H1 (cell line): ENCODE data around the gene PRRX2. TPM values are rescaled to one million over a fixed set of nuclear protein-coding genes. Genes with fewer than 3 reads are reported as not detected.

ENCODE experiments used
- CTCF ChIA-PET: fragments of 300-600 bp; sonication (Branson Sonifier 250); formaldehyde crosslinking; loops from one replicate; lab custom pipeline; 2021; ENCODE audit not compliant: partially characterized antibody; lab: Charles Lee
- POLR2A ChIA-PET: fragments of 300-600 bp; sonication (Branson Sonifier 250); formaldehyde crosslinking; loops from one replicate; lab custom pipeline; 2021; ENCODE audit warnings: inconsistent platforms; ENCODE audit not compliant: partially characterized antibody; lab: Charles Lee
- DNase-seq, 2 experiments: peaks; one replicate each; pipeline versions ENCODE4 v3.0.0 to v3.0.0-alpha.2; 2010 to 2022; ENCODE audit warnings: low spot score in 2 of 2, low read depth in 1 of 2, mixed read lengths in 1 of 2
- FAIRE-seq: peaks from 2 replicates; lab custom pipeline; 2011; peaks lifted over from hg19 to GRCh38; lab: Jason Lieb, UNC
- H2AFZ ChIP-seq: 2 replicates; pipeline ENCODE4 v1.8.1; 2012; ENCODE audit warnings: low read length, inconsistent platforms
- H2AK5ac ChIP-seq: 2 replicates; pipeline ENCODE4 v1.6.1; 2013; ENCODE audit warnings: low read depth, low read length
- H2BK120ac ChIP-seq: replicated peaks from 2 replicates; pipeline ENCODE3; 2013; ENCODE audit warnings: low read depth, low read length, inconsistent platforms
- H2BK12ac ChIP-seq: 2 replicates; pipeline ENCODE4 v1.6.1; 2013; ENCODE audit warnings: low read depth, low read length
- H2BK15ac ChIP-seq: 2 replicates; pipeline ENCODE4 v1.6.1; 2013; ENCODE audit warnings: low read length
- H2BK20ac ChIP-seq: 2 replicates; pipeline ENCODE4 v1.6.1; 2013; ENCODE audit warnings: low read length
- H2BK5ac ChIP-seq: 2 replicates; pipeline ENCODE4 v1.6.1; 2013; ENCODE audit warnings: low read depth, low read length
- H3K14ac ChIP-seq: 2 replicates; pipeline ENCODE4 v1.6.1; 2013; ENCODE audit warnings: inconsistent platforms; ENCODE audit not compliant: insufficient read length
- H3K18ac ChIP-seq: 2 replicates; pipeline ENCODE4 v1.6.1; 2013; ENCODE audit warnings: low read length; ENCODE audit errors: extremely low read depth
- H3K23ac ChIP-seq: 2 replicates; pipeline ENCODE4 v1.6.1; 2013; ENCODE audit warnings: inconsistent platforms; ENCODE audit not compliant: insufficient read length
- H3K23me2 ChIP-seq: 2 replicates; pipeline ENCODE4 v1.6.1; 2013; ENCODE audit warnings: low read depth, low read length
- H3K27ac ChIP-seq: 2 replicates; pipeline ENCODE4 v1.6.1; 2011; ENCODE audit warnings: low read depth, low read length, inconsistent platforms
- H3K27me3 ChIP-seq, 4 experiments: replicated peaks in 1 of 4; 1 replicate in 1 of 4; 2 replicates in 3 of 4; pipeline versions ENCODE4 v1.6.1 to v1.8.1; 2011 to 2013; ENCODE audit warnings: low read length in 3 of 4, mild to moderate bottlenecking in 3 of 4, inconsistent platforms in 2 of 4, mixed read lengths in 2 of 4, moderate library complexity in 1 of 4; ENCODE audit not compliant: control insufficient read depth in 3 of 4, insufficient read depth in 3 of 4; ENCODE audit errors: extremely low read depth in 1 of 4
- H3K36me3 ChIP-seq, 4 experiments: 2 replicates each; pipeline versions ENCODE4 v1.6.1 to v1.8.1; 2011 to 2013; ENCODE audit warnings: mild to moderate bottlenecking in 4 of 4, low read length in 3 of 4, moderate library complexity in 2 of 4, control low read depth in 1 of 4, inconsistent platforms in 1 of 4; ENCODE audit not compliant: insufficient read depth in 4 of 4, control insufficient read depth in 2 of 4
- H3K4ac ChIP-seq: replicated peaks from 2 replicates; pipeline ENCODE3; 2013; ENCODE audit warnings: low read length, low read depth, mixed read lengths, inconsistent platforms; ENCODE audit not compliant: insufficient read length
- H3K4me1 ChIP-seq, 4 experiments: replicated peaks in 1 of 4; 1 replicate in 1 of 4; 2 replicates in 3 of 4; pipeline versions ENCODE4 v1.6.1 to v1.8.1; 2011 to 2013; ENCODE audit warnings: low read length in 3 of 4, inconsistent platforms in 2 of 4, mixed read lengths in 1 of 4; ENCODE audit not compliant: insufficient read depth in 4 of 4, control insufficient read depth in 3 of 4
- H3K4me2 ChIP-seq, 2 experiments: 2 replicates each; pipeline versions ENCODE4 v1.6.1 to v1.8.1; 2011 to 2013; ENCODE audit warnings: low read depth in 2 of 2, low read length in 2 of 2, control low read depth in 1 of 2, inconsistent platforms in 1 of 2, mild to moderate bottlenecking in 1 of 2; ENCODE audit not compliant: insufficient read depth in 1 of 2
- H3K4me3 ChIP-seq, 4 experiments: fragments of 200-600, 300-600 bp in 1 of 4; sonication (generic), shearing (Covaris generic), sonication (Bioruptor Twin) in 1 of 4; 2 replicates each; pipeline versions ENCODE4 v1.5.1 to v1.8.1; 2011 to 2016; ENCODE audit warnings: low read length in 4 of 4, low read depth in 3 of 4, control low read depth in 2 of 4, inconsistent platforms in 2 of 4, mild to moderate bottlenecking in 2 of 4, mixed read lengths in 1 of 4, moderate library complexity in 1 of 4; ENCODE audit not compliant: insufficient read depth in 2 of 4; ENCODE audit errors: extremely low read depth in 1 of 4
- H3K56ac ChIP-seq: replicated peaks from 2 replicates; pipeline ENCODE3; 2013; ENCODE audit warnings: low read depth, mild to moderate bottlenecking, mixed read lengths, low read length, inconsistent platforms; ENCODE audit not compliant: insufficient read length
- H3K79me1 ChIP-seq: 2 replicates; pipeline ENCODE4 v1.6.1; 2013; ENCODE audit warnings: low read depth, low read length, control low read depth
- H3K79me2 ChIP-seq, 2 experiments: 2 replicates each; pipeline versions ENCODE4 v1.6.1 to v1.8.1; 2012 to 2013; ENCODE audit warnings: low read length in 2 of 2, mild to moderate bottlenecking in 2 of 2, inconsistent platforms in 1 of 2; ENCODE audit not compliant: insufficient read depth in 2 of 2, control insufficient read depth in 1 of 2
- H3K9ac ChIP-seq, 4 experiments: replicated peaks in 1 of 4; 1 replicate in 1 of 4; 2 replicates in 3 of 4; pipeline versions ENCODE4 v1.6.1 to v1.8.1; 2011 to 2013; ENCODE audit warnings: low read depth in 3 of 4, low read length in 3 of 4, control low read depth in 2 of 4, mild to moderate bottlenecking in 2 of 4, moderate library complexity in 2 of 4, inconsistent platforms in 1 of 4; ENCODE audit errors: extremely low read depth in 1 of 4
- H3K9me3 ChIP-seq, 2 experiments: 2 replicates each; pipeline versions ENCODE4 v1.6.1 to v1.8.1; 2012 to 2013; ENCODE audit warnings: mild to moderate bottlenecking in 2 of 2, moderate library complexity in 2 of 2, control low read depth in 1 of 2, inconsistent platforms in 1 of 2, low read depth in 1 of 2, low read length in 1 of 2, mixed read lengths in 1 of 2; ENCODE audit not compliant: insufficient read depth in 2 of 2
- H4K20me1 ChIP-seq, 2 experiments: replicated peaks in 1 of 2; 2 replicates each; pipeline versions ENCODE3 to v1.8.1; 2011 to 2013; ENCODE audit warnings: inconsistent platforms in 2 of 2, low read length in 2 of 2, mild to moderate bottlenecking in 1 of 2; ENCODE audit not compliant: insufficient read depth in 2 of 2, control insufficient read depth in 1 of 2
- H4K5ac ChIP-seq: 2 replicates; pipeline ENCODE4 v1.6.1; 2013; ENCODE audit warnings: low read length, low read depth, mixed read lengths, inconsistent platforms; ENCODE audit not compliant: insufficient read length
- H4K8ac ChIP-seq: 2 replicates; pipeline ENCODE4 v1.8.0; 2013; ENCODE audit warnings: mild to moderate bottlenecking, moderate library complexity, low read length, inconsistent platforms; ENCODE audit not compliant: insufficient read depth; ENCODE audit errors: extremely low read depth
- H4K91ac ChIP-seq: replicated peaks from 2 replicates; pipeline ENCODE3; 2013; ENCODE audit warnings: low read length, mixed read lengths, inconsistent platforms; ENCODE audit not compliant: insufficient read length
- TAF7 ChIP-seq: optimal IDR thresholded peaks from 2 replicates; pipeline ENCODE3; 2011; ENCODE audit warnings: low read depth, mild to moderate bottlenecking, inconsistent platforms, low read length, moderate library complexity, borderline replicate concordance
- TBP ChIP-seq: IDR thresholded peaks from 2 replicates; pipeline ENCODE4 v1.6.1; 2011; ENCODE audit warnings: low read depth, low read length, improper control_type of control experiment
- WGBS, 2 experiments: shearing (Covaris generic) in 1 of 2; methylation state at CpG; one replicate each; pipeline versions ENCODE4 v1.1.6 to v1.1.7; 2013 to 2015; ENCODE audit warnings: low lambda C conversion rate in 2 of 2, mixed read lengths in 2 of 2, inconsistent platforms in 1 of 2, low coverage in 1 of 2, missing lambda C conversion rate in 1 of 2; ENCODE audit not compliant: insufficient replicate concordance in 2 of 2, insufficient coverage in 1 of 2, insufficient read length in 1 of 2; ENCODE audit errors: extremely low coverage in 1 of 2, missing lambda C conversion rate in 1 of 2; 5-methylcytosine and 5-hydroxymethylcytosine counted together
- polyA plus RNA-seq, 7 experiments: library from polyadenylated mRNA; depleted of rRNA in 3 of 7; stranded (reverse) in 5 of 7; unstranded in 2 of 7; fragments of >200 nt in 5 of 7; fragments of 200-250 nt in 2 of 7; gene quantifications; 1 replicate in 5 of 7; 2 replicates in 1 of 7; 4 replicates in 1 of 7; pipeline versions ENCODE4 v1.2.1 to v1.2.3, GENCODE V29; 2011 to 2013; ENCODE audit warnings: missing spikeins in 2 of 7, mixed read lengths in 2 of 7
- total RNA-seq: library from RNA; stranded (reverse); fragmentation: NEBNext Ultra II Directional; extraction: Animal tissue kit (Norgen Biotek cat#: 25700); gene quantifications from 2 replicates; pipeline ENCODE4 v1.2.1, GENCODE V29; 2021

PRRX2 gene
- total and polyA plus RNA-seq, 2 of the 8 experiments (the other 6 are each of a cell fraction or from before 2014, with no cell fraction given): 5.8 to 9.2 TPM

DNA sequence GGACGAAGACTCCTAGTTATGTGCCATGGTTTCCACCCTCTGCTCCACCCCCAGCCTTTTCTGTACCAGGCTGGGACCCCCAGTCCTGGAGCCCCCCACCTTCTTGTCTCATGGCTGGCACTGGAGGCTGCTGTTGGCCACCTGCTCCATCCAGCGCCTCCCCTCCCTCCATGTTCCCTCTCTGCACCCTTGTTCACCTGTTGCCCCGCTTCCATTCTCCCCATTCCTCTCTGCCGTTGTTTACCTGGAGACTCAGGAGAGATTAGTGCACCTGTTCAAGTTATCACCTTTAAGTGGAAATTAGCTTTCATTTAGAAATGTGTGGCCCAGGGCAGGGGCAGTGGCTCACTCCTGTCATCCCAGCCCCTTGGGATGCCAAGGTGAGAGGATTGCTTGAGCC is 32.2 kb upstream of the PRRX2 start:
- Histone ChIP-seq H4K8ac (no peak overlapping the region; the same call in 1 of the 2 replicates), H2BK120ac (no peak overlapping the region), H2BK12ac (no peak overlapping the region), H3K27ac (no peak overlapping the region), H3K56ac (no peak overlapping the region), H2AK5ac (no peak overlapping the region), H3K14ac (no peak overlapping the region), H3K4ac (no peak overlapping the region), H2BK5ac (no peak overlapping the region), H3K23me2 (no peaks in the 10 kb centered on the region), H3K23ac (no peak overlapping the region), H3K79me1 (peaks cover 28% of the 10 kb centered on the region), H4K5ac (no peak overlapping the region), H2BK20ac (no peak overlapping the region), H4K20me1 (peaks cover 44 to 70% of the 10 kb centered on the region in 2 experiments), H3K4me1 (peaks cover 0 to 6% (median 2%) of the 10 kb centered on the region in 4 experiments; a peak in 5 of 7 replicates), H3K4me2 (no peak overlapping the region), H3K18ac (no peak overlapping the region), H2BK15ac (no peak overlapping the region), H3K9ac (no peak overlapping the region), H3K79me2 (peaks cover 32 to 56% of the 10 kb centered on the region in 2 experiments; a peak in 3 of 4 replicates), H3K4me3 (no peak overlapping the region), H3K27me3 (no peaks in the 10 kb centered on the region), H4K91ac (no peak overlapping the region), H3K36me3 (peaks cover 13 to 58% (median 33%) of the 10 kb centered on the region in 4 experiments), H2AFZ (no peak overlapping the region)
- 90% methylated on average over 4 of the region's 4 CpGs; no CpG with 5 or more reads in 1 of the 2 experiments for WGBS, 2 experiments
- FAIRE-seq (no peak), DNase-seq (no peak)
- ChIA-PET CTCF (interaction anchor here (1.1 to 4.4 kb wide), 3 partner anchors 9 to 501 kb away, joined by 3 to 18 read pairs (median 3); no protein-coding TSS in a partner anchor), POLR2A (interaction anchor here (1.1 to 1.2 kb wide), 2 partner anchors 9 to 17 kb away, joined by 3 to 5 read pairs; no protein-coding TSS in a partner anchor)
- TF ChIP-seq TAF7 (no peak), TBP (no peak)
- TF ChIP-seq, all 59 proteins: peak for 0
- H3K9me3 ChIP-seq: no peaks in the 10 kb centered on the region
